GM18858 (cell line): ENCODE results near the gene FAM43A.

Source experiments
- ATAC-seq: cut with Tn5 transposase; IDR thresholded peaks from one replicate; pipeline ENCODE4 v1.9.1; 2021; ENCODE audit not compliant: unreplicated experiment

Gene FAM43A

GRCh38 chr3:194707147-194707540, 21.5 kb downstream of the FAM43A start:
- no peak for ATAC-seq

DNA sequence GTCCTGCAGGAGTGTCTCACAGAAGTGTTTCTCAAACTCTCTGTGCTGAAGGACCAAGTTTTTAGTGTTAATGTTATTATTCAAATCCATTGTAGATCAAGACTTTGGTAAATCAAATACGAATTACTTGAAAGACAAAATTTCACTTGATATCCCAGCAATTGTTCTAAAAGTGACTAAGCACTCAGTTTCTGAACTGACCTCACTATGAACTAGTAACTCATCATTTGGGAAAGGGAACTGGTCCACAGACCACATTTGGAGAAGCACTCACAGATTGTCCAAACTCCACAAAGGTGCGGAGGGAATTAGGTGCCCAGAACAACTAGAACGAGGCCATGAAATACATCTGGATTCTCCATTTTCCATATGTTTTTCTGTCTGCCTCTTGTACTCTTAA, 25.6 kb downstream of the FAM43A start:
- no peak for ATAC-seq

- no peak for ATAC-seq
Observed at GRCh38 chr3:194711913-194712312, 26.2 kb downstream of the FAM43A start.

- no peak for ATAC-seq
Observed at GRCh38 chr3:194713299-194714136, 27.8 kb downstream of the FAM43A start.

DNA sequence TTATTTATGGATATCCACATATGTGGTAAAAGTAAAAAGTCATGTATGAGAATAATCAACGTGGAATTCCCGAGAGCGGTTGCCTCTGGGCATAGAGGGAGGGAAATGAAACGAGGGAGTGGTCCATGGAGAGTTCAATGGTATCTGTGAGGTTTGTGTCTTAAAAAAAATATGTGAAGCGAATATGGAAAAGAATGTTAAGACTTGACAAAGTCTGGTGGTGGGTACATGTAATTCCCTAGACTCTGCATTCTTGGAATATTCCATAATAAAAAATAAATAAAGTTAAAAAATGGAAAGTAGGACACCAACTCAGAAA, 28.4 kb downstream of the FAM43A start:
- ATAC-seq, result no peak

- no peak for ATAC-seq
Observed at GRCh38 chr3:194714564-194714963, 28.9 kb downstream of the FAM43A start.

DNA sequence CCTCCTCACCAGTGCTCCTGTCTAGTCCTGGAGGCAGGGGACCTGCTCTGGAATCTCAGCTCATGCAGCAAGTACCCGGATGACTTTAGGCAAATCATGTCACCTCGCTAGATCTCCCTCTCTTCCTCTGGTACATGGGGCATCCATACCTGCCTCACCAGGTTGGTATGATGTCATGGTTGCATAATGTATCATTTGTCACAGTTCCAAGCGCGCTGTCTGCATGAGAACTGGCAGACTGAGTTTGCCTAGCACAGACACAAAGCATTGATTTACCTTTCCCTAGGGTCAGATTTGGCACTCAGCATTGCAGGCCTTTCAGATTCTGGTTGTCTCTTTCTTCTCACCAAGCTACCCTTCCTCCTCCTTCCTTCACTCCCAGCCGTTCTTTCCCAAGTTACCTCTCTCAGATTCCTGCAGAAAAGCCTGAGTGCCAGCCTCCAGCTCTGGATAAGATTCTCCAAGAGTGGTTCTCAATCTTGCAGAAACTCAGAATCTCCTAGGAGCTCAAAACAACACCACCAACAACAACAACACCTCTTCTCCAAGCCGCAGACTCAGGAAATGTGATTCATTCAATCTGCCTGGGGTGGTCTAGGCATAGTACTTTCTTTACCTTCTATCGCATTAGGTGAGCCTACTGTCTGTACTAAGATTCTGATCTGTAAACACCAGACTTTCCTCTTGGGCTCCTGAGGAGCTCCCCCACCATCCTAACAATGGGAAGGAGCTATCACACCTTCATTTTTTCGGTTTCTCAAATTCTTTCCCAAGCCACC, 29.5 kb downstream of the FAM43A start:
- ATAC-seq, result no peak

- ATAC-seq, result no peak
Observed at GRCh38 chr3:194718079-194718478, 32.4 kb downstream of the FAM43A start.

DNA sequence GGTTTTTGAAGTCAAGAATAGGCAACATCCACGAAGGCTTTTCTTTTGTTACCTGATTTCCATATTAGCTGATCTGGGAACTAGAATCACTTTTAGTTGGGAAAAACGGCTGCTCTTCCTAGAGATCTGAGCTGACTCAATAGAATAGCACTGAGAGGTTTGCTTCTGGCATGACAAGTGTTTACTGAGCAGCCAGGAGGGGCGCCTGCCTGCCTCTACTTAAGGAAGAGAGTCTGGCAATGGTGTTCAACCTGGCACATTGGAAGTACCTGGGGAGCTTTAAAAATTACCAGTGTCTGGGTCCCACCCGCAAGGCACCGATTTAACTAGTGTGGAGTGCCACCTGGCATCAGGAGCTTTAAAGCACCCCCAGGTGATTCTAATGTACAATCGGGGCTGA, 34.4 kb downstream of the FAM43A start:
- ATAC-seq, result no peak

DNA sequence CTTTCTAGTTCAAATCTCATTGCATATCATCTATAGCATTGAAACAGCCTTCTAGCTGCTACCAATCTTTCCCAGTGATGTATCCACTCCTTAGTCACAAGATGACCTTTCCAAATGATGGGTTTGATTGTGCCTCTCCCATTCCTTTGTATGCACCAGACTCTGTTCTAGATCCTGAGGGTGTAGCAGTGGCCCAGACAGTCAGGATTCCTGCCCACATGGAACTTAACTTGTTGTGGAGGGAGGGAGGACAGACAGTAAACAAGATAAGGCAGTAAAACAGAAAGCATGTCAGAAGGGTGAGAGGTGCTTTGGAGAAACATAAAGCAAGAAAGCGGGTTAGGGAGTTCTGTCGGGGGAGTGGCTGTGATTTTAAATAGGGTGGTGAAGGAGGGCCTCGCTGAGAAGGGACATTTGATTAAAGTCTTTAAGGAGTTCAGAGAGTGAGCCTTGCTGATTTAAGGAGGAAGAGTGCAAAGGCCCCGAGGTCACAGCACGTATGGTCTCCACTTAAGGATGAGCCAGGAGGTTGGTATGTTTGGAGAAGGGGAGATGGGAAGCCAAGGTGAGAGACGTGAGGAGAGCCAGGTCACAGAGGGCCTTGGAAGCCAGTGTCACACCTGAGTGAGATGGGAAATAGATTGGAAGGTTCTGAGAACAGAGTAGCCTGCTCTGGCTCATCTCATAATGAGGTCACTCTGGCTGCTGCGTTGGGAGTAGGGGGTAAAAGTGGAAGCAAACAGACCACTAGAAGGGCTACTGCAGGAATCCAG, 38.3 kb downstream of the FAM43A start:
- no peak for ATAC-seq

DNA sequence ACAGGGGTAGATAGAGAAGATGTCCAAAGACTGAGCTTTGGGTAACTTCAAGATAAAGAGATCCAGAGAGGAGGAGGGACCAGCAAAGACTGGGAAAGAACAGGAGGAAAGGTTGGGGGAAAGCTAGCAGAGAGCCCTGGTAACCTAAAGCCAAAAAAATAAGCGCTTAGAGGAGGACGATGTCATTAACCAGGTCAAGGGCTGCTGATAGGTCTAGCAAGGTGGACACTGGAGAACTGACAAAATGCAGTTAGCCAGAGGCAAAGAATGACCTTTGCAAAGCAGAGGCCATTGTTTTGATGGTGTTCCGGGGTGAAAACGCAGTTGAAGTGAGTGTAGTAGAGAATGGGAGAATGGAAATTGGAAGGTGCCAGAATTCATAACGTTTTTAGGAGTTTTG, 39.7 kb downstream of the FAM43A start:
- ATAC-seq, result no peak

DNA sequence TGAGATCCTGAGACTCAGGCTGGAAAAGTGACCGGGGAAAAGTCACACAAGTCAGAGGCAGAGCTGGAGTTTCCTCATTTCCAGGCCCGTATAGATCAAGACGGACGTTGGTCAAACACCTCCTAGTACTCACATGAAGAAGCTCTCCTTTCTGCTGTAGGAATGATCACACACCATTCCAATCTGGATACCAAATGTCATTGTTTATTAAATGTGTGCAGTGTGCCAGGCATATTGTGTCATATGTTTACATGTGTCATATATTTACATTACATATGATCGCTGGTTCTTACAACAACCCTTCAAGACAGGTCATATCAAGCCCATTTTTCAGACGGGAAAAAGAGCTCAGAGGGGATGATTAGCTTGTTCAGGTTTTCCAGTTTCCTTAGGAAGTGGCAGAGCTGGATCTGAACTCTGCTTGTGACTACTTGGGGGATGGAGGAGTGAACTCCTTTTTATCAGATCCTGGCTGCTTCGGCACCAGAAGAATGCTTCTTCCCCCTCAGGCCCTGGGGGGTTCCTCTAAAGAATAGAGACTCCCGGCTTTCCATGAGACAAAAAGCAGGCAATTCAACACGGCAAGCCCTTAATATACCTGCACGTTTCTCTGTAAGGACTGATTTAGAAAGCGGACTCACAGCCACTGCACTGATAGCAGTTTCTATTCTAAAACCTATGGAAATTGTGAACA, 41.9 kb downstream of the FAM43A start:
- no peak for ATAC-seq

- no peak for ATAC-seq
Observed at GRCh38 chr3:194728986-194729385, 43.3 kb downstream of the FAM43A start.

DNA sequence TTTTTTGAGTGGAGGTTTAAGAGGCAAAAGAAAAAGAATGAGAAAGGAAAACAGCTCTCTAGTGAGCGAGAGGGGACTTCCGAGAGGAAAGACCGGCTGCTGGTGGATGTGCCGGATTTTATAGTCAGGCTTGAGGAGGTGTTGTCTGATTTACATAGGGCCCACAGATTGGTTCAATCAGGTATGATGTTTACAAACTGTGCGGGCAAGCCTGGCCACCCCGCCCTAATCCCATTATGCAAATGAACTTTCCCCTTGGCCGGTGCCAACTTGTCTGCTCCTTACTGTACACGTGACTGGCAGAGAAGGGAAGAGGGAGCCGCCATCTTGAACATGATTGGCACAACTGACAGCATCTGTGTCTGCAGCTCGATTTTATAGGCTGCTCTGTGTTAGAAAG, 44.7 kb downstream of the FAM43A start:
- ATAC-seq, result no peak

DNA sequence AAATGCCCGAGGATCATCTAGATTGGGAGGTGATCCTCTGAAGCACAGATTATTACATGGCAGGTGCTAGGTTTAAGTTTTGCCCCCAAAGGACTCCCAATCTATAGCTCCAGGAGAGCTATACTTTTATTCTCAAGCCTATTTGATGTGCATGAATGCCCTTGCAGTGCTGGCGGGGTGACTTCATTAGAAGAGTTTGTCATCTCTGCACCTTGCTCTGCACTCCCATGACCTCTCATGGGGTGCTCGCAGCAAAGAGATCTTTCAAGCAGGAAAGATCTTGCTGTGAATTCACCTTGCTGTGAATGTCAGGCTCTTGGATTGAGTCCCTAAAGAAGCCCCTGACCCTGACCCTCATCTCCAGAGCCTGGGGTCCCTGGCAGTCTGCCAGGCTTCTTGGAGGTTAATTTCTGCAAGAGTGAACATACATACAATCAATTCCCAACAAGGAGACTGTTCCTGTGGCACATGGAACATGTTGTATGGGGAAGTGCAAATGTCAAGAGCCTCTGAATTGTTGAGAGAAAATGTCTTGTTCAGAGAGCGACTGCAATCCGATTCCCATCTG, 45.9 kb downstream of the FAM43A start:
- ATAC-seq, result no peak

GRCh38 chr3:194732617-194733016, 46.9 kb downstream of the FAM43A start:
- no peak for ATAC-seq

DNA sequence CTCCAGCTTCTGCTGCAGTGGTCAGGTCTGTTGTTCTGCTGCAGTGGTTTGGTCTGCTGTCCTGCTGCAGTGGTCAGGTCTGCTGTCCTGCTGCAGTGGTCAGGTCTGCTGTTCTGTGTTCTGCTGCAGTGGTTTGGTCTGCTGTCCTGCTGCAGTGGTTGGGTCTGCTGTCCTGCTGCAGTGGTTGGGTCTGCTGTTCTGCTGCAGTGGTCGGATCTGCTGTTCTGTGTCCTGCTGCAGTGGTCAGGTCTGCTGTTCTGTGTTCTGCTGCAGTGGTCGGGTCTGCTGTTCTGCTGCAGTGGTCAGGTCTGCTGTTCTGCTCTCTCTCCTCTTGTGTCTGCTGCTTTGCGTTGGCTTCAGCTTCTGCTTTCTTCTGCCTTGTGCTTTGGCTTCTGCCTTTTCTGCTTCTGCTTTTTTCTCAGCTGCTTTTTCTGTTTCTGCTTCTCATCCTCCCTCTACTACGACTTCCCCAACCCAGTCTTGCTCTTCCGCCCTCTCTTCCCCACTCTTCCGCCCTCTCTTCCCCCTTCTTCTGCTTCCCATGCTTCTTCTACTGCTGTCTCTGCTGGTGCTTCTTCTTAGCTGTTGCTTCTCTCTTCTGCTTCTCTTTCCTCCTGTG, 50.7 kb downstream of the FAM43A start:
- no peak for ATAC-seq

DNA sequence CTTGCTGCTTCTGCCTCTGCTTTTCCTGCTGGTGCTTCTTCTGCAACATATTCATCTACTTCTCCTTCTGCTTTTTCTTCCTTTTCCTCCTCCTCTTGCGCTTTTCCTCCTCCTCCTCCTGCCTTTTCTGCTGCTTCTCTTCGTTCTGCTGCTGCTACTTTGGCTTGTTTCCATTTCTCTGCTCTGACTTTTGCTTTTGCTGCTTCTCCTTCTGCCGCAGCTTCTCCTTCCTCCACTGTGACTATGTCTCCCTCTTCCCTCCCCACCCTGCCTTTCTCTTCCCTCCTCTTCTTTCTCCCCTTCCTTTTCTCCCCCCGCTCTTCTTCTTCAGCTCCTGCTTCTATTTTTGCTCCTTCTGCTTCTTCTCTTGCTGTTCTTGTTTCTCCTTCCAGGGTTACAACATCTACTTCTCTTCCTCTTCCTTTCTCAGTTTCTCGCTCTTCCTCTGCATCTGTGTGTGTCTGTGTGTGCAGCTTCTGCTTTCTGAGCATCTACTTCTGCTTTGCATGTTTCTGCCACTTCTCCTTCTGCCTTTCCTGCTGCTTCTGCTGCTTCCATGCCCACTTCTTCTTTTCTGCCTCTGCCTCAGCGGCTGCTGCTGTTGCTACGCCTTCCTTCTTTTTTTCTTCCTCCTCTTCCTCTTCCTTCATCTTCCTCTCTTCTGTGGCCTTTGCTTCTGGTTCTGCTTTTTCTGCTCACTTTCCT, 51.4 kb downstream of the FAM43A start:
- peak; percentile 47 for ATAC-seq
